GM21515 (cell line): ENCODE data around the gene MECP2.

ENCODE experiments used
- ATAC-seq: cut with Tn5 transposase; IDR thresholded peaks from one replicate; pipeline ENCODE4 v1.9.1; 2021; ENCODE audit not compliant: unreplicated experiment

Gene MECP2

GRCh38 chrX:154019633-154020528, 77.6 kb downstream of the MECP2 start, which contains the start of gene IRAK1:
Gene IRAK1, minus strand, starts transcription at chrX:154019902. Its CDS starts 90 bp downstream, at chrX:154019812.
- peak; percentile 58 for ATAC-seq

DNA sequence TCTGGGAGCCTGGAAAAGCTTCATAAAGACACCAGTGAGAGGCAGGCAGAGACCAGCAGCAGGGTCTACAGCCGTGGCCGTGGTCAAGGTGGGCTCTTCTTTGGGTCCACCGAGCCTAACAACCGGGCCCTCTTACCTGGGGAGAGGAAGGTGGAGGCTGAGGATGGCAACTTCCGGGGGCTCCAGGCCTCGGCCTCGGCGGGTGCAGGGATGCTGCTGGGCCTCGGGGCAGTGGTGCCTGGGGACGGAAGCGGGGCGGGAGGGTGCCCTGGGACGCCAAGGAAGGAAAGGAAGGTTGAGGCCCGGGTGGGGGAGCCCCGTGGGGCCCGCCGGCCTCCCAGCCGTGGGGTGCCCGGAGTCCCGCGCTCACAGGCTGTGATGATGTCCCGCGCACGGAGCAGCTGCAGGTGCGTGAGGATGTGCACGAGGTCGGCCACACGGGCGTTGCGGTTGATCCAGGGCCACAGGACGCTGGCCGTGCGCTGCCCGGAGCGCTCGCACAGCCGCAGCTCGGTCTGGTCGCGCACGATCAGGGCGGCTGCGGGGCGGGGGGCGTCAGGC, 78.4 kb downstream of the MECP2 start:
- peak; percentile 18 for ATAC-seq

- ATAC-seq = no peak
Observed at GRCh38 chrX:154018518-154019060, 78.9 kb downstream of the MECP2 start.

DNA sequence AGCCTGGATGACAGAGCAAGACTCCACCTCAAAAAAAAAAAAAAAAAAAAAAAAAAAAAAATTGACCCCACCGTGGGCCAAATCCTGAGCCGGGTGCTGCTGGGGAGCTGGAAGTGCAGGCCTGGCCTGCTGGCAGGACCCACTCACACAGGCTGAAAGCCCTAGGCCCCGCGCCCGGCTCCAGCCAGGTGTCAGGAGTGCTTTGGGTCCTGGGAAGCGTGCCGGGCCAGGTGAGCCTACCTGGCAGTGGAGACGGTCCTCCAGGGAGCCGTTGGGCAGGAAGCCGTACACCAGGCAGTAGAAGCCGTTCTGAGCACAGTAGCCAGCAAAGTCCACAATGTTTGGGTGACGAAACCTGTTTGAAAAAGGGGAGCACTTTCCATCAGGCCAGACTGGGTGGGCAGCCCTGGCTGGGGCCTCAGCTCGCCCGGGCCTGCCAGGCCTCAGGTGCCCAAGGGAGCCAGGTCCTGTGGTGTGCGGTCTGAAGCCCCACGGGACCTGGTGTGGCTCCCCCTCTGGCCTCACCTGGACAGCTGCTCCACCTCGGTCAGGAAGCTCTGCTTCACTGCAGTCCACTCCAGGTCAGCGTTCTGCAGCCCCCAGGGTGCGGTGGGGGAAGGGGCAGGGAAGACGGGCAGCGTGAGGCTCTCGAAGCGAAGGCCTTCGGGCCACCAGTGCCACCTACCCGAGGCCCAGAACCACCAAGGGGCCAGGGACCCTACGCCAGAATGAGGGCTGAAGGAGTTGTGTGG, 79.6 kb downstream of the MECP2 start:
- ATAC-seq = no peak

DNA sequence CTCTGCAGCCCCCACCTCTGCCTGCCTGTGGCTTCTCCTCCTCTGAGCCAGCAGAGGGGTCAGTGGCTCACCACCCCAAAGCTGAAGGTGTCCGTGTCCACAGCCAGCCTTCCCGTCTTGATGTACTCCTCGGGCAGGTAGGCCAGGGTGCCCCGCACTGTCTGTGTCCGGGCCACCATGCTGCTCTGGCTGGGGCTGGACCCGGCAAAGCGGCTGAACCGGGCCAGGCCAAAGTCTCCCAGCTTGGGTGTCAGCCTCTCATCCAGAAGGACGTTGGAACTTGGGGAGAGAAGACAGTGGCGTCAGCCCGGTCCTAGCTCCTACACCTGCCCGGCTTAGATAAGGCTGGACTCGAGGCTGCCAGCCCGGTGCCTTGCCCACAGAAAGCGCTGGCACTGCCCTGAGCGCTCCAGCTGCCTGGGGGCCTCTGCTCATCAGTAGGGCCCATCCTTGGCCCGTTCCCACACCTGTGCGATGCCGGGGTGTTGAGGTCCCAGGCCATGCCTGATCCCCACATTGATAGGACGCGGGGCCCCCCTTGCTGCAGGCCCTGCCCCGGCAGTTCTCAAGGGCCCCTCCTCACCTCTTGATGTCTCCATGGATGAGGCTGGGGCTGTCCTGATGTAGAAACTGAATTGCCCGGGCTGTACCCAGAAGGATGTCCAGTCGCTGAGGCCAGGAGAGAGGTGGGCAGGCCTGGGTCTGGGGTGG, 81.0 kb downstream of the MECP2 start:
- no peak for ATAC-seq

GRCh38 chrX:154015581-154016264, 81.8 kb downstream of the MECP2 start:
- ATAC-seq = no peak

- no peak for ATAC-seq
Observed at GRCh38 chrX:154014429-154015380, 82.8 kb downstream of the MECP2 start.

DNA sequence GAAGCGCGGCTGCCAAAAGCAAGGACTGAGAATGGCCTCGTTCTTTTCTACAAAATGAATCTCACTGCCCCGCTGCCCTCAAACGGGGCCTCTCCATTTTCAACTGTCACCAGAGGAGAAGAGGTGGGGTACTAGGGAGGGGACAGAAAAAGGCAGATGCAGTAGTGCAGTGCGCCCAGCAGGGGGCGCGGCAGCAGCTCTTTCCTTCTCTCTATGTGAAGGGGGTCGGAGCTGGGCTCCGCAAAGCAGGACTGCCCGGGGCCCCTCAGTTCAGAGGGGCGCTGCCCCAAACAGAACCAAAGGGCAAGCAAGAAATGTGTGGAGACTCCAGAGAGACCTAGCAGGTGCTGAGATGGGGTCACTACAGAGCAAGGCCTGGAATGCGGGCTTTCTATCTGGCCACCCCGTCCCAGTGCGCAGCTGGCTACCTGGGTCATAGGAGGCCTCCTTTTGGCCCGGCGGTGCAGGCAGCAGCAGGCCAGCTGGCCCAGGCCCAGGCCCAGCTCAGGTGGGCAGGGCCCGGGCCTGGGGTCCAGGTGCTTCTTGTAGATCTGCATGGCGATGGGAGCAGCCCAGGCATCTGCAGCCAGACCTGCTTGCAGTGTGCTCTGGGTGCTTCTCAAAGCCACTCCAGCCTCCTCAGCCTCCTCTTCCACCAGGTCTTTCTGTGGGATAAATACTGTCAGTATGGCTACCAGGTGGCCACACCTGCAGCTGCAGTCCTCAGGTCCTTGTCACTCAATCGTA, 83.7 kb downstream of the MECP2 start:
- ATAC-seq = no peak

DNA sequence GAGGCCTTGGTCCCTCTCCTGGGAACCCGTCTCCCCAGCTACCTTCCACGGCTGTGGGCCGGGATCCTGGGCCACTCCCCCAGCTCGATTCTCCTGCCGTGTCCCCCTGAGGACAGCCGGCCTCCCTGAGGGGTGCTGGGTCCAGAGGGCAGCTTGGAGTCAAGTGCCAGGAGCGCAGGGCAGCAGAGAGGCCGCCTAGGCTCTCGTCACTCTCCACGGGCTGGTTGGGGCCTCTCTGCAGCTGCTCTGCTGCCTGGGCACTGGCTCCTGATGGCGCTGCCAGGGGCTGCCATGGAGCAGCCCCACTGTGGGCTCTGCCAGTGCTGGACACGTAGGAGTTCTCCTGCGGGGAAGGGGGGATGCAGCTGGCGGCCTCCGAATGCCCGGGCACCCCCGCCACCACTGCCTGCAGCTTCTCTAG, 84.5 kb downstream of the MECP2 start:
- no peak for ATAC-seq

- no peak for ATAC-seq
Observed at GRCh38 chrX:154012336-154012991, 85.1 kb downstream of the MECP2 start.

DNA sequence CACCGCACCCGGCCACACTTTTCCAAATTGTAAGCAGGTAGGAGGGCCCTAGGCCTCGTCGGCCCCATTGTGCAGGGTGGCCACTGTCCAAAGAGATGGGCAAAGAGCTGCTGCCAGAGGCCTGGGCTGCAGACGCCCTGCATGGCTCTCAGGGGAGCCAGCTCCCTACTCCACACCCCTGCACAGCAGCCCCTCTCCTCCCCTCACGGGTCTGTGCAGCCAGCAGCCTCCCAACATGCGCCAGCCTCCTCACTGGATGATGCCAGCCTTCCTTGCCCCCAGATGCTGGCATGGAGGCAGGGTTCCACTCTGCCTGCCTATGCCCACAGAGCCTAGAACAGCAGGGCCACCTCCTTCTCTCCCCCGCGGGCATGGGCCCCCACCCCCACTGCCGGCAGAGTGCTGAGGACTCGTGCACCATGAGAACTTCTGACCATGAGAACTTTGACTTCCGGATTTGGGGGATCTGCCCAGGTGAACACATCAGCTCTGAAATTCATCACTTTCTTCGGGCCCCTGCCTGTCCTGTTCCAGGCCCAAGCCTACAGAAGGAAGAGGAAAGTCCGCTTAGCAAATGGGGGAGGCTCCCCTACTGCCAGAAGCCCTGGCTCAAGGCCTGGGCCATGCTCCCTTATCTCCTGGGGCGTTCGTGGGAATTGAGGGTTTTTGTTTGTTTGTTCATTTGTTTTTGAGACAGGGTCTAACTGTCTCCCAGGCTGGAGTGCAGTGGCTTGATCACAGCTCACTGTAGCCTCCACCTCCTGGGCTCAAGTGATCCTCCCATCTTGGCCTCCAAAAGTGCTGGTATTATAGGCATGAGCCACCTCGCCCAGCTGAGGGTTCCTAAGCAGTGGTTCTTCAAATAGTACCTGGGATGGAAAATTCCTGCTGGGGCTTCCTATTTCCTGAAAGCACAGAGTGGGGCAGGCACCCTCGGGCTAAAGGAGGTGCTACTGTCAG, 85.9 kb downstream of the MECP2 start:
- ATAC-seq = no peak

DNA sequence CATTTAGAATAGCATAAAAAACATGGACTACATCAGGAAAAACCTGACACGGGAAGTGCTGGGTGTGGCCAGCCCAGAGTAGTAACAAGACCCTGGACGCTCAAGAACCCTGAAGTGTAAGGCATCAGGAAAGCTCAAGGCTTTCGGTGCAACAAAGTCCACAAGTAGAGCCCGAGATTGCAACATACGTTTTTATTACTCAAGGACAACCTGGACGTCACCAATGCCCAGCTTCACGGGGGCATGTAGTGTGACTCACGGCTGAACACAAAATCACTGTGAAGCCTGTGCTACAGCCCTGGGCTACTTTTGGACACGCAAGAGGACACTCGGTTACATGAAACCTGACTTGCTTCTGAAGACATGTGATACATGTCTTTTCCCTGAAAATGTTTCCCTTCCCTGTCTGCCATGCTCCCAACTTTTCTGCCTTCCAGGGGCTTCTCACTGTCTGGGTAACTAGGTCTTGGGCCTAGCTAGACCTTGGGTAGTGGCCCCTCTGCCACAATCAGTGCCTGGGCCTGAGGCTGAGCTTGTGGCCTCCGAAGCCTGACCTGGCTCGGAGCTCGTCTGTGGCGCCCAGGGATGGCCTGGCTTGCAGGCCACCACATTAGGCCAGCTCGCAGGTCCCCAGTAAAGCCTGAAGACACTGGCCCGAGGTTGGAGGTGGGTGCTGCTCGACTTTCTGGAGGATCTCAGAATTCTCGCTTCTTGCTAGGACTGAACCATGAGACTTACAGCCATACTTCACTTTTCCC, 87.0 kb downstream of the MECP2 start:
- ATAC-seq = no peak

DNA sequence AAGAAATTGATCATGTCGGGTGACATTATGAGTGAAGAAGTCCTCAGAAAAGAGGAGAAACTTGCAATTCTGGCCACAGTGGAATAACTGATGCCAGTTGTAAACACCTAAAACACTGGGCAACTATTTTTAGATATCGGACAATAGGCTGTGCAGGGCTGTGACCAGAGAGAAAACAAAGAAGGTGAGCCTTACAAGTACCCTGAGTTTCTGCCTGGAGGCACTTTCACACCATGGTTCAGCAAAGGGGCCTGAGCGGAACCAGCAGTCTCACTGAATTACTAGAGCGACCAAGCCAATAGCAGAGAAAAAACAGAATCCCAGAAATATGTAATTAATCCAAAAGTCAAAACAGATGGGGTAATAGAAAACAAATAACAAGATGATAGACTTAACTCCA, 89.0 kb downstream of the MECP2 start:
- ATAC-seq = no peak

DNA sequence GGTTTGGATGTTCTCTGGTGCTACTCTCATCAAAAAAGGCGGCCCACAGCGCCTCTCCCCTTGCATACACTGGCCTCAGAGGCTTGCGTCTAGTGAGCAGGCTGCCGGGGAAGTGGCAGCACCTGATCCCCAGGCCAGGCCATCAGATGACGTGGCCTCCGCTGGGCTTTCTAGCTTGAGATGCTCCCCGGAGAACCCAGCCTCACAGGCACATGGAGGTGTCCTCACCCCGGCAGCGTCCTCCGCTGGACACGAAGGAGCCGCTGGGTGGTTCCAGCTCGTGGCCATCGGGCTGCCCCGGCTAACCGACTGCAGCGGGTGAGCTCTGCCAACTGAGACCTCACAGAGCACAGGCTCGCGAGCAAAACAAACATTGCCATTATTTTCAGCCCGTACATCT, 90.6 kb downstream of the MECP2 start:
- no peak for ATAC-seq

GRCh38 chrX:154004315-154004714, 93.2 kb downstream of the MECP2 start:
- no peak for ATAC-seq

DNA sequence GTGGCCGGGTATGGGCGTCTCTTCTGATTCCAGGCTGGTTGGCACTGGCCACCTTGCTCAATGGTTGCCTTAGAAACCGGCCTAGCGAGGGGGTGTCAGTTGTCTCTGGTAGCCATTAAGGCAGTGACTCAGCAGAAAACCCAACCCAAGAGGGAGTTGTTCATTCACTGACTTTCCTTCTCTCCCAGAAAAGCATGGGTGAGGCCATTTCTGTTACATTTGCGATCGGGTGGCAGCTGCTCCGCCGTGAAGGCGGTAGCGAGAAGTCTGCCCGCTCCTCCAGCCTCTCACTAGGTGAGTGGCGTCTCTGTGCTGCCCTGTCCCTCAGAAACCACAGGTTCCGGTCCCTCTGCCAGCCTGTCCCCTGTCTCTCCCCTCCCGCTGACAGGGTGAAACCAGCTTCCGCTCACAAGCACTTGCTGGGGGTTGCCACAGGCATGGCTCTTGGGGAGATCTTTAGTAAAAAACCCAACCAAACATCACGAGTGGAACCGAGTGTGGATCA, 95.2 kb downstream of the MECP2 start:
- no peak for ATAC-seq
